C4-2B (cell line): Measurements from ENCODE around the gene FNDC1.

Source experiments
- H3K27ac ChIP-seq: fragments of 450-650 bp; 2 replicates; pipeline ENCODE4 v1.5.1; 2017
- CTCF ChIP-seq: fragments of 450-650 bp; conservative IDR thresholded peaks from 2 replicates; pipeline ENCODE4 v1.5.1; 2017; ENCODE audit warnings: mild to moderate bottlenecking
- ZFX ChIP-seq: fragments of 450-650 bp; IDR thresholded peaks from 2 replicates; pipeline ENCODE4 v1.6.1; 2017

Gene FNDC1

GRCh38 chr6:159256128-159256527 is 86.9 kb downstream of the FNDC1 start:
- TF ChIP-seq ZFX = no peak
- TF ChIP-seq CTCF = no peak
- H3K27ac ChIP-seq = no peak overlapping the region

DNA sequence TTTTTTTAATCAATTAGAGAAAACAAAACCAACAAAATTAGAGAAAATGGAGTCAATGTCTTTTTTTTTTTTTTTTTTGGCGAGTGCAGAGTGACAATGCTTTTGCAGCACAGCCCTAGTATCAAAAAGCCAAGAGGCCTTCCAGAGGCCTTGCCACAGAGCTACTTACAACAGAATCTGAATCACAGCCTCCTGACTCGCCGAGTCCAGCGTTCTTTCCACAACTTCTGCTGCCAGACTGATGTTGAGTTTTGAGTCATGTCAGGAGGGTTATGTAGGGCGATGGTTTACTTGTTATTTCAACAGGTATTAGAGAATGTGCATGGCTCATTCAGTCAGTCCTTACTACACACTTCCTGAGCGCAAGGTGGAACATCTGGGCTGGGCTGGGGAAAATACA is 88.6 kb downstream of the FNDC1 start:
- TF ChIP-seq ZFX = no peak

DNA sequence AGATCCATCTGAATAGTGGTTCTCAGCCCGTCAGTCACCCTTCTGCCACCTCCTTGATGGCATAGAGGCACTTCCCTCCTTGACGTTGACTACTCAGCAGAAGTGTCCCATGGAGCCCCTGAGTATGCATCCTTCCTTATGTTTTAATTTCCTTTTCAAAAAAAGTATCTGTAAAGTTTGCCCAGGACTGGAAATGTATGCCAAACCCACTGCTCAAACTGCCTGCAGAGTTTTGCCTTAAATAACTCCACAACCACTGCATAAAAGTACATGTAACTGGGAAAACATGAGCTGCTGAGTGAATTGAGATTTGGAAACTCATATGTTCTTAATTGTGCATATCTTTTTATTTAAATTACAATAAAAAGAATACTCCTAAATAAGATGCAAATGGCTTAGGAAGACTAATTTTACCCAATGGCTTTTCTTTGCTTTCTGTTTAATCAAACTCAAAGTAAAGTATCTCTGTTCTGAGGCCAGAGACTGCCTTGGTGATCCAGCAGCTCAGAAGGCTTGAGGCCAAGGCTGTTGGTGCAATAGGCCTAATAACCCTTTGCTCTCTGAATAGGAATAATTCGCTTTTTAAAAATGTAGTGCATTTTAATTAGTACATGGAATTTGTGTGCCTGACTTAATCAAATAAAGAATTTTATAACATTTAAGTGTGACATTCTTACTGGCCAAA is 90.4 kb downstream of the FNDC1 start:
- TF ChIP-seq CTCF (no peak), ZFX (no peak)
- H3K27ac ChIP-seq = no peak overlapping the region

More for the DNA sequence above, 88.6 kb downstream of the FNDC1 start:
- H3K27ac ChIP-seq = no peak overlapping the region

GRCh38 chr6:159260208-159260607 is 91.0 kb downstream of the FNDC1 start:
- no peak overlapping the region for H3K27ac ChIP-seq
- TF ChIP-seq ZFX (no peak), CTCF (no peak)

DNA sequence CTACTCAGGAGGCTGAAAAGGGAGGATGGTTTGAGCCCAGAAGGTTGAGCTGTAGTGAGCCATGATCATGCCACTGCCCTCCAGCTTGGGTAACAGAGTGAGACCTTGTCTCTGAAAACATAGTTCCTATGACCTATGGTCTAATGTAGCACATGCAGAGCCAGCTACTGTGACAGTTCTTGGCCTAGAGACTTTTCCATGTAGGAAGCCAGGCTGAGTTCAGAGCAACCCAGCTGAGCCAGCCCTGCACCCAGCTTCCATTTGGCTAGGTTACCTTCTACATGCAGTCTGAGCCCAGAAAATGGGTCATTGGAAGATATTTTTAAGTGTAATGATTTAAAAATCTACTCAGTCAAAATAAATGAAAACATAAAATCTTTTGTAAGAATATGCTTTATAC is 92.8 kb downstream of the FNDC1 start:
- no peak overlapping the region for H3K27ac ChIP-seq
- TF ChIP-seq ZFX (no peak), CTCF (no peak)

DNA sequence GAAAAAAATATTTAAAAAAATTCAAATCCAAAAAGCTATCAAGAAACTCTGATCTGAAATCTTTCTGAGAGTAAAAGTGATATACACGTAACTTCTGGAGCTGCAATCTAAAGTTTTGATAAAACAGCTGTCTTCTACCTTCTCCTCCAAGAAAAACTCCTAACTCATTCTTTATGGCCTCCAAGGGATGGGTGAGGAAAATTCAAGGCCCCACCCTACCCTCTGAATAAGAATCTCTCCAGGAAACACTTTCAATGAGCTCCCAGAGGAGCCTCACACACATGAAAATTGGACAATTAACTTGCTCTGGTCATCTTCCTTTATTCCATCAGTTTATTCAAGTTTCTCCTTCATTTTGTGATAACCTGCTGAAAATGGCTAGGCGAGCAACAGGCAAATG is 93.4 kb downstream of the FNDC1 start:
- TF ChIP-seq ZFX = no peak
- TF ChIP-seq CTCF = no peak
- H3K27ac ChIP-seq = no peak overlapping the region

GRCh38 chr6:159267165-159267564 is 98.0 kb downstream of the FNDC1 start:
- H3K27ac ChIP-seq = no peak overlapping the region
- TF ChIP-seq CTCF (no peak), ZFX (no peak)

GRCh38 chr6:159268511-159268910 is 99.3 kb downstream of the FNDC1 start:
- TF ChIP-seq ZFX (no peak), CTCF (no peak)
- no peak overlapping the region for H3K27ac ChIP-seq
